HG03108 (cell line): ENCODE results near the gene KCNQ1OT1.

ENCODE experiments used
- ATAC-seq: cut with Tn5 transposase; IDR thresholded peaks from one replicate; pipeline ENCODE4 v1.9.1; 2021; ENCODE audit warnings: moderate library complexity; ENCODE audit not compliant: unreplicated experiment

KCNQ1OT1 gene

GRCh38 chr11:2612884-2613571, 86.8 kb downstream of the KCNQ1OT1 start:
- ATAC-seq, result no peak

- no peak for ATAC-seq
These were observed 90.4 kb downstream of the KCNQ1OT1 start for GRCh38 chr11:2609345-2609744.

GRCh38 chr11:2599561-2600189, 100.1 kb downstream of the KCNQ1OT1 start:
- no peak for ATAC-seq

GRCh38 chr11:2595204-2595603, 104.6 kb downstream of the KCNQ1OT1 start:
- ATAC-seq, result no peak

- ATAC-seq, result no peak
These were observed 105.5 kb downstream of the KCNQ1OT1 start for GRCh38 chr11:2594267-2594666.

- ATAC-seq, result no peak
These were observed 106.3 kb downstream of the KCNQ1OT1 start for GRCh38 chr11:2593393-2593950.

- ATAC-seq, result no peak
These were observed 107.0 kb downstream of the KCNQ1OT1 start for GRCh38 chr11:2592559-2593392.

GRCh38 chr11:2591805-2592204, 108.0 kb downstream of the KCNQ1OT1 start:
- no peak for ATAC-seq

GRCh38 chr11:2590965-2591754, 108.6 kb downstream of the KCNQ1OT1 start:
- ATAC-seq, result no peak

- no peak for ATAC-seq
These were observed 109.4 kb downstream of the KCNQ1OT1 start for GRCh38 chr11:2590131-2590964.

GRCh38 chr11:2589538-2589934, 110.3 kb downstream of the KCNQ1OT1 start:
- no peak for ATAC-seq

GRCh38 chr11:2588809-2589537, 110.8 kb downstream of the KCNQ1OT1 start:
- ATAC-seq, result no peak

- ATAC-seq, result no peak
These were observed 111.6 kb downstream of the KCNQ1OT1 start for GRCh38 chr11:2587976-2588748.

GRCh38 chr11:2587132-2587930, 112.5 kb downstream of the KCNQ1OT1 start:
- ATAC-seq, result no peak

- no peak for ATAC-seq
These were observed 113.0 kb downstream of the KCNQ1OT1 start for GRCh38 chr11:2586793-2587131.

GRCh38 chr11:2586087-2586792, 113.6 kb downstream of the KCNQ1OT1 start:
- ATAC-seq, result no peak

GRCh38 chr11:2585566-2586086, 114.2 kb downstream of the KCNQ1OT1 start:
- no peak for ATAC-seq
